Gastrocnemius medialis (tissue), 4 donors: ENCODE results near the gene APOC3.

Experiments
- CTCF ChIP-seq, 5 experiments: fragments of 450-650 bp in 3 of 5; fragments of 200-600 bp in 2 of 5; sonication (generic) in 2 of 5; IDR thresholded peaks in 4 of 5; conservative IDR thresholded peaks in 1 of 5; 1 replicate in 4 of 5; 2 replicates in 1 of 5; pipeline ENCODE4 v1.5.1; 2016 to 2019; ENCODE audit warnings: antibody characterized with exemption in 5 of 5, mild to moderate bottlenecking in 3 of 5, moderate library complexity in 3 of 5
- POLR2A ChIP-seq, 2 donors: fragments of 450-650 bp; IDR thresholded peaks; one replicate each; pipeline ENCODE4 v1.6.1; 2017; ENCODE audit warnings: antibody characterized with exemption in 2 of 2, mild to moderate bottlenecking in 2 of 2, moderate library complexity in 2 of 2

DNA sequence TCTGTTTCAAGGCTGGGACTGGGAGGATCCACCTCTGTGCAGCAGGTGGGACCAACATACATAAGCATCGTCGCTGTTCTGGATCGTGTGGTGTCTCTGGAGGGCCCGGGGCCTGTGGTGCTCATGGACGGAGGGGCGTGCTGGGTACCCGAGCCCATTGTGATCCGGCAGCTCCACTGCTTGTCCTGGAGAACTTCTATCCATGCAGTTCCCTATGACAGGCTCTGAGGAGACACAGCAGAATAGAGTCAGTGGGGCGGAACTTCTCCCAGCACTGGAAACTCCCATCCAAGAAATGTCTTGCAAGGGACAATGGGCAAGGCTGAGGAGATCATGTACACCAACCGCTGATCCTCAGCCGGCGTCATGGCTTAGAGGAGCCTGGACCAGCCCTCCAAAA is 19.4 kb downstream of the APOC3 start:
- no peak for TF ChIP-seq POLR2A (IDR thresholded peaks at IDR 0.05)
- no peak for TF ChIP-seq CTCF (IDR thresholded peaks at IDR 0.05 in 4 of 5, conservative IDR thresholded peaks at IDR 0.05 in 1 of 5)
